HUDEP-2 (cell line): Measurements from ENCODE around the gene SULT1E1.

Source experiments
- DNase-seq, 76 experiments: peaks; one replicate each; lab custom pipeline; 2025; ENCODE audit not compliant: unreplicated experiment in 76 of 76; lab: John Stamatoyannopoulos, UW

The SULT1E1 gene

GRCh38 chr4:69811166-69811565 is 48.8 kb downstream of the SULT1E1 start:
- DNase-seq: no peak

DNA sequence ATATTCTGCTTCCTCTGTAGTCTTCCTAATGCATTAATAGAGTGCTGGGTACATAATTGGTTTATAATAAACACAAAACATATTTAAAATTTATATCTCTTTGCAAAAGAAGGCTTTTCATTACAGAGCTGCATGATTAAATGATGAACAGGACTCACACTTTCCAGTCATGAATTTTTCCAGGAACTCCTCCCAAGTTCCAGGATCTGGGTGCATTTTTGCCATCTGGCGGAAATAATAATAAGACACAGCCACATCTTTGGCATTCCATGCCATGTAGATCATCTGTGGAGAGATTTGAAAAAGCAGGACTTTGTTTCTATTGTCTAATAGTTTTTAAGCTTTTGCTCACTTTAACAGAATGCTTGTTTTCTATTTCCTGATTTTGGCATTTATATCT is 59.3 kb downstream of the SULT1E1 start:
- no peak for DNase-seq

- no peak for DNase-seq
Observed at GRCh38 chr4:69799337-69799736, 60.6 kb downstream of the SULT1E1 start.

- no peak for DNase-seq
Observed at GRCh38 chr4:69793732-69794131, 66.2 kb downstream of the SULT1E1 start.
